ENCODE results near the gene OXER1.

GRCh38 chr2:42796427-42797248, 32.7 kb upstream of the OXER1 start:
- TF ChIP-seq POLR2A (IDR thresholded peaks at IDR 0.05) (no peak), CTCF (IDR thresholded peaks at IDR 0.05) (no peak)
